NCI-H2196 treated with DMSO at 0.1 percent for 48 hours (cell line): ENCODE measurements around the gene SPECC1.
"Not testable (repeated sequence)": the region's sequence is repeated elsewhere in the genome, so short reads cannot be mapped to it uniquely, and the experiment has no call there.

Source experiments
- DNase-seq: peaks from one replicate; lab custom pipeline; 2025; ENCODE audit not compliant: unreplicated experiment; lab: John Stamatoyannopoulos, UW

The SPECC1 gene

DNA sequence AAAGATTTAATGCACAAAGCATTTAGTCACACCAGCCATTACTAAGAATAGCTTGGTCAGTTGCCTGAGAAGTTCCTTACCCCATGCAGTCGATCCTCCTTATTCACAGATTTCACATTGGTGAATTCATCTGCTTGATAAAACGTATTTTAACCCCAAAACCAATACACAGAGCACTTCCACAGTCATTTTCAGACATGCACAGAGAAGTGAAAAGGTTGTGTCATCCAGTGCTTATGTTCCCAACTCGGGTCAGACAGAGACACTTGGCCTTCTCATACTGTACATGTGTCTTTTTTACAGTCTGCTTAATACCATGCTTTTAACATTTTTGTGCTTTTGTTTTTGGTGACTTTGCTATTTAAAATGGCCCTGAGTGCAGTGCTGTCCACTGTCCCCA is 219.7 kb downstream of the SPECC1 start:
- no peak for DNase-seq

DNA sequence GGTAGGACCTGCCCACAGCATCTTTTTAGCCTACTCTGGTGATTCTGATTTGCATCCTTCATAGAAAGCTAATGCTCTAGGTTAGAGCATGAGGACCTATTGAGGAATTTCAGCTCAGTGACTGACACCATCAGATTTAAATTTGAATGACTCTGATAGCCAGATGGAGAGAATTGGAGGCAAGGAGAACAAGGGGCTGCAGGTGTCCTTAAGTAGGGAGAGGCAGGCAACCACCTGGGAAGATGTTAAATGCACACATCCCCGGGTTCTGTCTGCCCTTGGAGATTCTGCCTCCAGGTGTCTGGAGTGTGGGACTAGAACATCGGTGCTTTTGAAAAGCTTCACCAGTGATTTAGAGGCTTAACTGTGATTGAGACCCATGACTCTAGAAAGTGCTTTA is 221.8 kb downstream of the SPECC1 start:
- no peak for DNase-seq

DNA sequence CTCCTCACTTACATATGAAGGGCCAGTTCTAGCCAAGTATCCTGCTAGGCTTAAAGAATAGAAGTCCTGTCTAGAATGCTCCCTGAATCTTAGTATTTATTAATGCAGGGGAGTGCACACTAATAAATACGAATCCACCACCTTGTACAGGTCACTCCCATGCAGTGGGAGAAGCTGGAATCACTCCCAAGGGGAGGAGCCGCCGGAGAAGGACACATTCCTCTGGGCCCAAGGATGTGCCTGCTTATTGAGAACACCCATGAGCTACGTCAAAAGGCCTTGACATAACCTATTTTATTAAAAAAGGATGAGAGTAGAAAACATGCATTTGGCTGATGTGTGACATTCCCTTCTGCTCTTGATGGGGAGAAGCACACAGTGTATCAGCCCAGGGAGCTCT is 223.5 kb downstream of the SPECC1 start:
- no peak for DNase-seq

DNA sequence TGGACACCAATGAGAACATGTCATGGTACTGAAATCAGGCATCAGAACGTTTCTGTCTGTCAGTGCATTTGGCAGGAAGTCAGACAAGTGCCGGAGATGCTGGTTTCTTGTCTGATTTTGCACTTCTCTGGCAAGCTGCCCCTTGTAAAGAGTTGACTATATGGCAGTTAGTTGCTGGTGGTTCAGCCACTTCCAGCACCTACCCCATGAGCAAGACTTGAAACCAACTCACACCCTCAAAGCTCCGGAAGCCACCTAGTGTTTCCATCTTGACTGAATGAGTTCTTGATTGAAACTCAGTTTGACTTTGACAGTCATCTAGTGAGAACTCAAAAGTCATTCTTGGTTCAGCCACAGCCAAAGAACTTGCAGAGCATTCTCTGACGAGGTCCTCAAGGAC is 225.1 kb downstream of the SPECC1 start:
- DNase-seq: no peak

DNA sequence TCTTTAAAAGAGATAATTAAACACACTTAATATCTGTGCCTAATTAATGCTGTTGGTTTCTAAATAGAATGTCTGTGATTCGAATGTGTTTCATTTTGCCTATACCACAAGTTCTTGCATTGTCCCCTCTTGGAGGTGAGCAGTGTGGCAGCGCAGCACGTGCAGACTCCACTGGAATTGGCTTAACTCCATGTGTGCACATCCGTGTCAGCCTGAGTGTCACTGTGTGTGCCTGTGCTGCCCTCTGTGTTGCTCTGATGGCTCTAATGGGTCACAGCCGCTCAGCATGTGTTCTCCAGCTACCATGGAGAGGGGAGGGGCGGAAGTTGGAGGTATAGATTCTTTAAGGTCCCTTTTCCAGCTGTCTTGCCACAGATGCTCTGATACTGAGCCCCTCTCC is 226.6 kb downstream of the SPECC1 start:
- no peak for DNase-seq

DNA sequence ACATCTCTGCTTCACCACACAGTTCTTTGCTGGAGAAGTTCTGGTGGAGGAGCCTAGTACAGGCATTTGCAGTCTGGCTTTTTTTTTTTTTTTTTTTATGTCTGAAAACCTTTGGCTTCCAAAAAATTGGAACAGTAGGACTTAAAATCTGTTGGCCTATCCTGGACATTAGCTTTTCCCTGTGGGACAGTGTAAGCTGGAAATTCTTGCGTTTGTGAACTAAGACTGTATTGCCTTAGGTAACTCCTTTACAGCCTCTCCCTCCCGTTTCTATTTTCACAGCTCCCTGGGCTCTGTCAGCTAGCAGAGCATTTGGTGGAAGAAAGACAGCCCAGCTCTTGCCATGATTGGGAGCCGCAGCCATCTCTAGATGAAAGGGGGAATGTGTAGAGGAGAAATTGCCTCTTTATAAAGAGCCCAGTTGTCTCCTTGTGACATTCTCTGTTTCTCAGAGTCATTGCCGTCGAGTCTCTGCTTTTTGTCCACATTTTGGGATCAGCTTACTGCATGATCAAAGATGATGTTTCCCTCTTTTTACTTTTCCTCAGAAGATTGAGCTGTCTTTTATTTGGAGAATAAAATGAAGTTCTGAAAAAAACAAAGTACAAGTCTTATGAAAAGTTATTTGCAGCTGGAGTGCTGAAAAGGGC is 227.5 kb downstream of the SPECC1 start:
- no peak for DNase-seq

DNA sequence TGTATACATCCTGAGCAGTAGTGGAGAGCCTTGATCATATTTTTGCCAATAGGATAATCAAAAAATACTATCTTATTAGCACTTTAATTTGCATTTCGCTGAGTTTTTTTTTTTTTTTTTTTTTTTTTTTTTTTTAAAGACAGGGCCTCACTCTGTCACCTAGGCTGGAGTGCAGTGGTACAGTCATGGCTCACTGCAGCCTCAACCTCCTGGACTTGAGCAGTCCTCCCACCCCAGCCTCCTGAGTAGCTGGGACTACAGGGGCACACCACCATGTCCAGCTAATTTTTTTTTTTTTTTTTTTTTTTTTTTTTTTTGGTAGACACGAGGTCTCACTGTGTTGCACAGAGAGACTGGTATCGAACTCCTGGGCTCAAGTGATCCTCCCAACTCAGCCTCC is 230.6 kb downstream of the SPECC1 start:
- DNase-seq: not testable (repeated sequence)

DNA sequence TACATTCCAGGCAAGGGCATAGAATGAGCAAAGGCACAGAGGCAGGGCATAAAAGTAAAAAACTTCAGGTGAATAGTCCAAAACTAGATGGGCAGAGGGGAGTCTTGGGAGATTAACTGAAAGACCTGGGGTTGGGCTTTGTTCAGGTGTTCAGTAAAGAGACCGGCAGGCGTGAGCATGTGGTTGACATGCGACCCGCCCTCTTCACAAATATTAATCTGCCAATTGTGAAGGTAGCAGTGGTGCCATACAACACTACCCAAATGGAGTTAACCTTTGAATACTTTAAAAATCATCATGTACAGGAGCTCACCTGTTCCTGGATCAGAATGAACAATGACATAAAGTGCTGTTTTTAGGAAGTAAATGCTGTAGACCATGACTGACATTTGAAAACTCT is 232.7 kb downstream of the SPECC1 start:
- DNase-seq: no peak

DNA sequence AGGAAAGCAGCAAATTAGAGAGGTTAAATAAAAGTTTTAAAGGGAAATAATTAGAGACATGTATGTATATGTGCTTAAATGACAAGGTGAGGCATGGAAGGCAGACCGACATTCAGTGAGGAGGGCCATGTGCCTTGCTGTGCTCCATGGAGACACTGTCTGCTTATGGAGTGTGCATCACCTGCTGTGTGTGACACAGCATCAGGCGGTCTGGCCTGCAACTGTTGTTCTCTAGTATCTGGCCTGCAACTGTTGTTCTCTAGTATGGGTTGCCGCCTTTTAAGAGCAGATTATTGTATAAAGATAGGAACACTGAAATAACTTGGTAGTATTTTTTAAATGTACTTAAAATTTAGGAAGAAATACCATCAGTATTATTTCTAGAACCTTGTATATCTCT is 233.1 kb downstream of the SPECC1 start:
- DNase-seq: no peak

DNA sequence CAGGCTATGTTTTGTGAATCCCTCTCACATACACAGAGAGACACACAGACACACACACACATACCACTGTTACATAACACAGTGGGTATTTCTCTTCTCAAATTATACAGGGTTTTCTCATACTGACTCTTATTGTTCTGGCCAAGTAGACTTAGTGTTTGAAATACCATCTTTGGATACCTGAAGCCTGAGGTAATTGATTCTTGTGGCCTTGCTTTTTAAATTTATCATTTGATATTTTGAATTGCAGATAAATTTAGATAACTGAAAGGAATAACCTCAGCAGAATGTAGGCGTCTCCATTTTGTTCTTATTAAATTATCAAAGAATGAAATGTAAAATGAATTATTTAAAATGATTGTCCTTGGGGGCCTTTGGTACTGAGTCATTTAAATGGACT is 234.4 kb downstream of the SPECC1 start:
- no peak for DNase-seq

DNA sequence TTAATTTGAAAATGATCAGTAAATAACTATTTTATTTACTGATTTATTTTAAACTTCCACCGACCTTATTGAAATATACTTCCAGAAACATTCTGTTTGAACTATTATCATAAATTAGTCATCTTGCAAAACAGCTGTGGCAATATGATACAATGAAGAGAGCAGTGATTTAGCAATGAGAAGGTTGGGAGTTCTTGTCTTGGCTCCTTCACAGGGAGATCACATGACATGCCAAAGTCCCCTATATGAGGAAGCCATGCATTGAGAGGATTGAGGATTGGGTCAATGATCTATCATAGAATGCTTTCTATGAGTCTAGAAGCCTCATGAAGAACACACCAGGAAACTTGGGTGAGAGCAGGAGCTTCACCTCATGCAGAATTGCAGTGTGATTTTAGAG is 235.5 kb downstream of the SPECC1 start:
- DNase-seq: no peak

DNA sequence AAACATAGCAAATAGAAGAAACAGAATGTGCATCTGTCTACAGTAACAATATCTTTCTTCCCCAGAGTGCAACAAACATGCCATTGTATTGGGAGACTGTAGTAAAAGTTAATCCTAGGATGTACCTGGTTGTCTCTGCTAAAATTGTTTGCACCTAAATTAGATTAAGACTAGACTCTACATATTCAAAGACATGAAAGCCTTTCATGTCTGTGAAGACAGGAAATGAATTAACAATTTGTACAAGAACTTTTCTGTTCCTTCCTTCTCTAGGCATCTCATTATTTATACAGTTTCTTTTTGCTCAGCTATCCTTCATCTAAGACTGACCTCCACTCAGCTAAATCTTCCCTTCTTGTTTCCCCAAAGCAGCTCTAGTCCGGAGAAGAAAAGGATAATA is 237.5 kb downstream of the SPECC1 start:
- no peak for DNase-seq

DNA sequence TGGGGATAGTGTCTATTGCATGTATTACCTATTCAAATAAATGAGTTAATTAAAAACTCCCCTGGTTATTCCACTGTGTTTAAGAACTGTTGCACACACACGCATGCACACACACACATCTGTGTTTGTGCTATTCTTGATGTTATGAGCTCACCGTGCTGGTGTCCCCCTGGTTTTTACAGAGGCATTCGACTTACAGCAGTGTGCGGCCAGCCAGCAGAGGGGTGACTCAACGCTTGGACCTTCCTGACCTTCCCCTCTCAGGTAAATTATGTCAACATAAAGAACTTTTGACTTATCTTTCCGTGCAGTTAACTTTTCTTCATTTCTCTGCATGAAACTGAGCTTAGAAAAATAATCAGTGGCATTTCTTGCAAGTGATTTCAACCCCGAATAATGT is 244.2 kb downstream of the SPECC1 start:
- no peak for DNase-seq

DNA sequence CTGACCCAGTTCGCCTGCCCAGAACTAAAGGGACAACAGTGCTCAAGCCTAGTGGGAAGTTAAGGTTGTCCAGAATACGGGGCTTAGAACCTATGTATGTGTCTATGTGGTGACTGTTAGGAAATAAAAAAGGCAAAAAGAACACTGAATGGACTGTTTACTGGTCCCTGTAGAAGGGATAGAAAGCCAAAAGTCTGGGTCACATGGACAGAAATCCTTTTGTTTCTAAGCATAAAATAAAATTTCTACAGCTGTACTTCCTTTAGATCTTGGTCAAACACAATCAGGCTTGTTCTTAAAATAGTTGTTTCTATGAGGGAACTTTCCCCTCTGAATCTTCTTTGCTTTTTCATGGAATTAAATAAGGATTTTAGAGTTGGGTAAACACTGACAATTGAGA is 245.4 kb downstream of the SPECC1 start:
- DNase-seq: no peak

DNA sequence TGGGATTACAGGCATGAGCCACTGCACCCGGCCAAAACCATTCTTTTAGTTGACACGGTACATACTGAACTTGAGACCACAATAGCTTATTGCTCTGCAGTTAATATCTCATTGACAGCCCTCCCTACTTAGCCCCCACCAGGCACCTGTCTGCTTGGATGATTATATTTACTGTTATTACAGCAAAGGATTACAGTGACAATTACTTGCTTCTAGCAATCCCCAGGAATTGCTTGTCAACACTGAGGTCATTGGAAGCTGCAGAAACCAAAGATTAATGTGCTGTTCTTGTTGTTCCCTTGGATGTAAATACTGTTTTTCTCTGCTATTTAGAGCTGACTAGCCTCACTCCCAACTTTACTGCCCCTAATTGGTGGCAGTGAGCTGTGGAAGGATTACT is 247.0 kb downstream of the SPECC1 start:
- DNase-seq: no peak

DNA sequence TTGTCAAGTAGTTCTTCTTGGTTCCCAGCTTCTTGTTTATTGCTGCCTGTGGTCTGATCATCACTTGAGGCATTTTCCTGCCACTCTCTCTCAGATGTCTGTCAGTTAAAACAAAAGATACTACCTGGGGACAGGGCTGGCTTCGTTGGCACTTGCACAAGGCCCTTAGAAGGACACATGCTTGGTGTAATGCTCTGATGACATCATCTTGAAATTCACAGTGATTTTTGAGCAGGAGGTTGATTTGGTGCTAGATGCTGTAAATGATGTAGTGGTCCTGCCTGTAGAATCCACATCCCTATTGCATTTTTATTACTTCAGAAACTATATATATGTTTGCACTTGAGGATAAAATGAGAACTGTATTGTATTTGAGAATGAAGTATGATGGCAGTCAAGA is 247.8 kb downstream of the SPECC1 start:
- no peak for DNase-seq

DNA sequence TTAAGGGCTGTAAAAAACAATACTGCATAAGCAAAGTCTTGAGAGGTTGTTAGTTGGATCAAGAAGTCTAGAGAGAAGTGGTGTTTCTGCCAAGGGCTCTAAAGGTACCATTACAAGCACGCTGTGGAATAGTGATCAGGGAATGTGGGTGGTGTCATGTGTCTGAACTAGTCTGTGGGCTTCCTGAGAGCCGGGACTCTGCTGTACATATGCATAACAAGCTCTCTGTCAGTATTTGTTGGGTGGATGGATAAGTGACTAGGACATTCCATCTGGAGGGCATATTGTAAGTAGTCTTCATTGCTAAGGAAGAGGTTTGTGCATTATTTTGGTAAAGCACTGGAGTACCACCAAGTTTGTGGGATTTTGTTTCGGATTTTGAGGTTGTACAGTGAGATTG is 248.6 kb downstream of the SPECC1 start:
- no peak for DNase-seq

DNA sequence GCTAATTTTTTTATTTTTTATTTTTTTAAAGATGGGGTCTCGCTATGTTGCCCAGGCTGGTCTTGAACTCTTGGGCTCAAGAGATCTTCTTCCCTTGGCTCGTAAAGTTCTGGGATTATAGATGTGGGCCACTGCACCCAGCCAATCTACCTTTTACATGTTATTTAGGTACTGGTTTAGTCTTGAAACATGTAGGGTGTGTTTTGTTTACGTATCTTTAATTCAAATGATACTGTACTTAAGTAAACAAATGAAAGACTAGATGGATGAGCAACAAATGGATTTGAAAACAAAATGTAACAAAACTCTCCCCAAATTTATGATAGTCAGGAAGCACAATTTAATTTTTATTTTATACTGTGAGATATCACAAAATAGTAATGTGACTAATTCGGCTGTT is 250.5 kb downstream of the SPECC1 start:
- no peak for DNase-seq

DNA sequence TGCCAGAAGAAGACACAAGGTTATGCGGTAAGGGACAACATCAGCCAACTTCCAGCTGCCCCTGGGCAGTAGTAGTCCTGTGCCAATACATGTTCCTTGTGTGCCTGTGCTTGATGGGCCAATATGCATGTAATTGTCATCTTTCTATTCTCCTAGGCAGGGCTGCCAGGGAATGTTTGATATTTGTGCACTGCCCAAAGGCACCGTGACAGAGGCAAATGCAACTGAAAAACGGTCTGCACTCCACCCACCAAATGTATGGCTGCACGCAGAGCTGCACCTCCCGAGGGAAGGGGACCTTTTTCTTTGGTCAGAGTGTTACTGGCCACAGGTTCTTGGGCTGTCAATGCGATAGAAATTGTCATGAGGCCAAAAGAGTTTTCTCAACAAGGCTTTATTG is 251.1 kb downstream of the SPECC1 start:
- no peak for DNase-seq

DNA sequence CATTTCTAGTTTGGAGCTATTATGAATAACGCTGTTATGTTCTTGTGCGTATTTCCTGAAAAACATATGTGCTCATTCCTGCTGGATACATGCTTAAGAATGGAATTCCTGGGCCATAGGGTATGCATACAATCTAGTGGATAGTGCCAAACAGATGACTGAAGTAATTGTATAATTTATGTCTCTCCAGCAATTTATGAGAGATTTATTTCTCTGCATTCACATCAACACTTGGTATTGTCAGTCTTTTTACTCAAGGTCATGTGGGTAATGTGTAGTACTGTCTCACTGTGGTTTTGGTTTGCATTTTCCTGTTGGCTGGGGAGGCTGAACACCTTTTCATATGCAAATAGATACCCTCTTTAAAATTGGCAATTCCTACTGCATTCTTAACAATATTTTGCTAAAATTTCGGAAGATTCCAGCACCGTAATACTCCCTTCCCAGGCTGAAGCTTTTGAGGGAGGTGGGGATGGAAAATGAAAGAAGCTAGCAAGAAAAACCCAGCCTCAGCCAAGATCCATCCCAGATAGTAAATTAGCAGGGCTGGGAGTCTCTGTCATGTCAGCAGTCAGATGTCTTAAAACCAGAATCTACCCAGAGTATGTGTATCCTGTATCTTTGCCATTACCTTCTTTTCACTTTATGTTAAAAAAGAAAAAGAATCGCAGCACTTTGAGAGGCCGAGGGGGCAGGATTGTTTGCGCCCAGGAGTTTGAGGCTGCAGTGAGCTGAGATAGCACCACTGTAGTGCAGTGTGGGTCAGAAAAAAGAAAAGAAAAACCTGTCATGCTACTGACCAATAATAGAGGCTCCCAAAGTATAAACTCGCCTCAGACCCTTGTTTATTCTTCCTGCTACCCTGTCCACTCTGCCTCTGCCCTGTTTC is 253.3 kb downstream of the SPECC1 start:
- DNase-seq: no peak

DNA sequence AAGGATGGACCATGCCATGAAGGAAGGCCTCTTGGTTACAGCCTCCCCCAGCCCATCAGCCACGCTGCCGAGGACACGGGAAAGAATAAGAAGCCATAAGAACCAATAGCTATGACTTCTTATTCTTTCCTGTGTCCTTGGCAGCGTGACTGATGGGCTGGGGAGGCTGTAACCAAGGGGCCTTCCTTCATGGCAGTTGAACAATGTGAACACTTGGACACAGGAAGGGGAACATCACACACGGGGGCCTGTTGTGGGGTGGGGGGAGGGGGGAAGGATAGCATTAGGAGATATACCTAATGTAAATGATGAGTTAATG is 253.9 kb downstream of the SPECC1 start:
- DNase-seq: not testable (repeated sequence)

DNA sequence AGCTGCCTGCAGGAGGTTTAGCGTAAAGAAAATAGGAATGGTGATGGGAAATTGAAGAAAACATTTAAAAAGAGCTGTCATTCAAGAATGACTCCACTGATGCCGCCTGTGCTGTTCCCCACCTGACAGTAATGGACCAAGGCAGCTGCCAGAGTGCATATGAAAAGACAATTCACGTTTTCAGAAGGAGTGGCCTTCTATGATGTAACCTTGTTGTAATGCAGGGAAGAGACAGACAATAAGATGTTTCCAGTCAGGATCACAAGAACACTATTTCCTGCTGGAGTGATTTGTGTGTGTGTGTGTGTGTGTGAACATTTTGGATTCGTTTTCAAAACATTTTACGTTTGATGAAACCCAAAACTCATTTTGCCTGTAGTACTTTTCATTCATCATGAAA is 254.4 kb downstream of the SPECC1 start:
- DNase-seq: no peak

DNA sequence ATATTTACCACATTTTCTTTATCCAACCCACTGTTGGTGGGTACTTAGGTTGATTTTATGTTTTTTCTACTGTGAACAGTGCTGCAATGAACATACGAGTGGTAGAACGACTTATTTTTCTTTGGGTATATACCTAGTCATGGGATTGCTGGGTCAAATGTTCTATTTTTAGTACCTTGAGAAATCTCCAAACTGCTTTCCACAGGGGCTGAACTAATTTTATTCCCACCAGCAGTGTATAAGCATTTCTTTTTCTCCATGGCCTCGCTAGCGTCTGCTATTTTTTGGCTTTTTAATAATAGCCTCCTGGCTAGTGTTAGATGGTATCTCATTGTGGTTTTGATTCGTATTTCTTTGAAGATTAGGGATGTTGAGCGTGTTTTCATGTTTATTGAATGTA is 255.8 kb downstream of the SPECC1 start:
- DNase-seq: no peak
